NCI-H526 treated with DMSO at 0.1 percent for 48 hours (cell line): ENCODE data around the gene ZNF317.
"Not testable (repeated sequence)": the region's sequence is repeated elsewhere in the genome, so short reads cannot be mapped to it uniquely, and the experiment has no call there.

Experiments
- DNase-seq: peaks from one replicate; lab custom pipeline; 2025; lab: John Stamatoyannopoulos, UW

Gene ZNF317

DNA sequence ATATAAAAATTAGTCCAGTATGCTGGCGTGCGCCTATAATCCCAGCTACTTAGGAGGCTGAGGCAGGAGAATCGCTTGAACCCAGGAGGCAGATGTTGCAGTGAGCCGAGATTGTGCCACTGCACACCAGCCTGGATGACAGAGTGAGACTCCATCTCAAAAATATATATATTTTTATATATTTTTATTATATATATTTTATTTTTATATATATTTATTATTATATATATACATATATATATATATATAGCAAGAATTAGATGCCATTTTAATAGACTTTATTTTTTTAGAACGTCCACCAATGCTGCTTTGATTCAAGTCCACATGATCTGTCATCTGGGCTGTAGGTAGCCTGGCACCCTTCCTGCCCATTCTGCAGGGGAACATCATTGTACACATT, 35.1 kb downstream of the ZNF317 start:
- no peak for DNase-seq

DNA sequence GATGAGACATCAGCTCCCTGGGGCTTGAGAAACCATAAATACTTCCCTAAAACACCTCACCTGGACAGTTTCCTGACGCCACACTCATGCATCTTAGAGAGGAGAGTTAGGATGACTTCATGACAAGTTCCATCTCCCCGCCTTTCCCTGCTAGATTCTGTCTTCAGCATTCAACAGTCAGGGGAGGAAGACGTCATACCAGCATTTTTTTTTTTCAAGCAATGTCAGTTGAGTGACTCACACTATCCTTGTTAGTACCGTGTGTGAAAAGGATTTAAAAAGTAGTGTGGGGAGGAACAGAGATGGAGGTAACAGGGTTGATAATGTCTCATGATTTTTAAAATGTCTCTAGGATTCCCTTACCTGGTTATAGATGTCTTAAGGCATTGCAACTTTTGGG, 38.7 kb downstream of the ZNF317 start, which contains the start of gene OR7D2:
OR7D2 (plus strand) TSS at position 79 of the 400 bp plus-strand sequence. CDS start 6,803 bp downstream, outside the sequence.
- no peak for DNase-seq

DNA sequence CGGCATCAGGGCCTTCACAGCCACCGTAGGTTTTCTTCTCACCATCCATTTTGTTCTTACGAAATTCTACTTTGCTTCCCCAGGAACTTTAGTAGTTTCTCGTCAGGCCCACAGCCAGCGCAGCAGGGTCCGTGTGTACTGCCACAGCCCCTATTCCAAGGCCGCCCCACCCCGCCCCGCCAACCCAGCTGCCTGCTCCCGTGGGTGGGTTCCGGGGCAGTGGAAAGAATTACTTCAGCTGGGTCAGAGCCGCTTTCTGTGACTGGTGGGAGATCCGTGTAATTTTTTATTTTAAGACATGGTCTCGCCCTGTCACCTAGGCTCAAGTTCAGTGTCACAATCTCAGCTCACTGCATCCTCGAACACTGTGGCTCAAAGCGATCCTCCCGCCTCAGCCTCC, 42.8 kb downstream of the ZNF317 start:
- no peak for DNase-seq

DNA sequence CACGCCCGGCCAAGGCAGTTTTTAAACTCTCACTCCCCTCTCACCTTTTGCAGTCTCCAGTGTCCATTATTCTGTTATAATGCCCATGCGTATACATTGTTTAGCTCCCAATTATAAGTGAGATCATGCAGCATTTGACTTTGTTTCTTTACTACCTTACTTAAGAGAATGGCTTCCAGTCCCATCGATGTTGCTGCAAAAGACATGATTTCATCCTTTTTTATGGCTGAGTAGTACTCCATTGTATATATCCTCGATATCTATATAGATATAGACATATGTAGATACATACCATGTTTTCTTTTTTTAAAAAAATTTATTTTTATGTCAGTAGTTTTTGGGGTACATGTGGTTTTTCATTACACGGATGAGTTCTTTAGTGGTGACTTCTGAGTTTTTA, 47.0 kb downstream of the ZNF317 start:
- DNase-seq: no peak

DNA sequence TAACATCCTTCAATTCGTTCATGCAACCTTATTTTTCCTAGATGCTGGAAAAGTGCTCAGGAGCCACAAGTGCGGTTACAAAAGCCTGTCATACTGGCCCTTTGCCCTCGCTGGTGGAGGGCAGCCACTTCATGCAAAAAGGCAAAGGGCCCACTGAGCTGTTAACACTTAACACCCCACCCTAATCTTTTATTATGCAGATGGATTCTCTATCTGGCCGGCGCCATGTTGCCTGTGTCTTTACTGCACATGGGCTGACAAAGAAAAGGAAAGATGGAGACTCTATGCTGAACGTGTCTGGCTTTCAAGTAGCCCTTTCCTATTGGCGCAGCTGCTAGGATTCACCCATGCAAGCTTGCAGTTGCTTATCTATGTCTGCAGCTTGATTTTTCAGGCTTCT, 49.3 kb downstream of the ZNF317 start:
- DNase-seq: no peak

DNA sequence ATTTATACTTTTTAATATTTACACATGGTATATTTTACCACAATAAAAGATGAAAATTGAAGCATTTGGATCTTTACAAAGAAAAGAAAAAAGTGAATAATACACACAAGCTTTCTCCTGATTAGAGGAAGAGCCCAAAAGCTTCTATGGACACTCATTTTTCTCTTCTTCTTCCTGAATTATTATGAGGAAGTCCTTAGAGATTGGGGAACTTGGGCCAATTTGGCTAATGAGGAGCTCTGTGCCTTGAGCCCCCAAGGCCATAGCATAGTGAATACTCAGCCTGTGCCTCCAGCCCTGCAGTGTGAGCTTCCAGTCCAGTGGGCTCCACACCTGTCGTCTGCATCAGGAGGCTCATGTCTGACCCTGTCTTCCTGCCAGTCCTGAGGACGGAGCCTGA, 57.8 kb downstream of the ZNF317 start:
- not testable (repeated sequence) for DNase-seq

DNA sequence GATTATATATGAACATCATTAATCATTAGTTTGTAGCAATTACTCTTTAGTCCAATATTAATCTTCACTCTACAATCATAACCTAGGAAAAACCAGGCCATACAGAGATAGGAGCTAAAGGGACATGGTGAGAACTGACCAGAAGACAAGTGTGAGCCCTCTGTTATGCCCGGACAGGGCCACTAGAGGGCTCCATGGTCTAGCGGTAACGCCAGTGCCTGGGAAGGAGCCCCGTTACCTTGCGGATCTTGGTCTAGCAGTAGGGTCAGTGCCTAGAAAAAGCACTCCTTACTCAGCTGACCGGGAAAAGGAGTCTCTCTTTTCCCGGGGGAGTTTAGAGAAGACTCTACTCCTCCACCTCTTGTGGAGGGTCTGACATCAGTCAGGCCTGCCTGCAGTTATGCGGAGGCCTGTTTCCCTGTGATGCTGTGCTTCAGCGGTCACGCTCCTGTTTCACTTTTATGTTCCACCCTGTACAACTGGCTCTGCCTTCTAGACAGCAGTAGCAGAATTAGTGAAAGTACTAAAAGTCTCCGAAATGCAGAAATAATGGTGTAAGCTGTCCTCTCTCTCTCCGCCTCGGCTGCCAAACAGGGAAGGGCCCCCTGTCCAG, 65.4 kb downstream of the ZNF317 start:
- DNase-seq: no peak
